OCI-LY1 (cell line): ENCODE data around the gene CNPY2.

Experiments
- H2AFZ ChIP-seq: fragments of 200-600 bp; sonication (generic), shearing (Covaris generic); 2 replicates; pipeline ENCODE4 v1.6.0; 2014; ENCODE audit warnings: antibody characterized with exemption, mild to moderate bottlenecking, low read length
- H3F3A ChIP-seq: fragments of 200-600 bp; sonication (generic), shearing (Covaris generic); 2 replicates; pipeline ENCODE4 v1.6.0; 2014; ENCODE audit warnings: mild to moderate bottlenecking, antibody characterized with exemption, low read length, moderate library complexity; ENCODE audit not compliant: insufficient read depth
- H3K27ac ChIP-seq: fragments of 200-600 bp; sonication (generic); 2 replicates; pipeline ENCODE4 v1.5.1; 2014; ENCODE audit warnings: low read length, mixed run types, mild to moderate bottlenecking, low read depth; ENCODE audit not compliant: poor library complexity, severe bottlenecking
- H3K27me3 ChIP-seq: fragments of 200-600 bp; sonication (generic); 2 replicates; pipeline ENCODE4 v1.6.0; 2014; ENCODE audit warnings: antibody characterized with exemption, mild to moderate bottlenecking, low read length, moderate library complexity; ENCODE audit not compliant: insufficient read depth
- H3K36me3 ChIP-seq: fragments of 200-600 bp; sonication (generic); 2 replicates; pipeline ENCODE4 v1.6.1; 2014; ENCODE audit warnings: mild to moderate bottlenecking, antibody characterized with exemption, low read length, moderate library complexity, mixed read lengths; ENCODE audit not compliant: insufficient read depth
- H3K4me1 ChIP-seq: fragments of 200-600 bp; sonication (generic); 2 replicates; pipeline ENCODE4 v1.5.1; 2014; ENCODE audit warnings: mild to moderate bottlenecking, low read length, moderate library complexity; ENCODE audit not compliant: insufficient read depth, severe bottlenecking
- H3K4me2 ChIP-seq: fragments of 200-600 bp; sonication (generic), shearing (Covaris generic); 2 replicates; pipeline ENCODE4 v1.6.1; 2014; ENCODE audit warnings: low read length
- H3K4me3 ChIP-seq: fragments of 200-600 bp; sonication (generic); 2 replicates; pipeline ENCODE4 v1.5.1; 2014; ENCODE audit warnings: low read length, low read depth, mild to moderate bottlenecking, mixed read lengths; ENCODE audit not compliant: poor library complexity, severe bottlenecking
- H3K79me2 ChIP-seq: fragments of 200-600 bp; shearing (Covaris generic); 2 replicates; pipeline ENCODE4 v1.6.1; 2016; ENCODE audit warnings: mixed run types, low read length, mixed read lengths; ENCODE audit not compliant: insufficient read depth
- H3K9ac ChIP-seq: fragments of 200-600 bp; sonication (generic), shearing (Covaris generic); 2 replicates; pipeline ENCODE4 v1.6.1; 2014; ENCODE audit warnings: mild to moderate bottlenecking, low read length, mixed read lengths
- H3K9me2 ChIP-seq: fragments of 200-600 bp; sonication (generic), shearing (Covaris generic); 2 replicates; pipeline ENCODE4 v1.6.1; 2014; ENCODE audit warnings: low read depth, mild to moderate bottlenecking, low read length, mixed read lengths
- H3K9me3 ChIP-seq: fragments of 200-600 bp; shearing (Covaris generic); 2 replicates; pipeline ENCODE4 v1.6.1; 2014; ENCODE audit warnings: low read length, mixed read lengths
- H4K20me1 ChIP-seq: fragments of 200-600 bp; sonication (generic), shearing (Covaris generic); 2 replicates; pipeline ENCODE4 v1.6.0; 2016; ENCODE audit warnings: mild to moderate bottlenecking, low read length; ENCODE audit not compliant: insufficient read depth
- CTCF ChIP-seq: fragments of 200-600 bp; sonication (generic), shearing (Covaris generic); IDR thresholded peaks from 2 replicates; pipeline ENCODE4 v1.5.1; 2017; ENCODE audit warnings: mild to moderate bottlenecking, antibody characterized with exemption, low read length, moderate library complexity, mixed read lengths
- EZH2 ChIP-seq: fragments of 200-600 bp; sonication (generic), shearing (Covaris generic); IDR thresholded peaks from 2 replicates; pipeline ENCODE4 v1.8.0; 2017; ENCODE audit warnings: borderline replicate concordance, mixed run types, mild to moderate bottlenecking, antibody characterized with exemption, low read length, moderate library complexity, mixed read lengths

Gene CNPY2

GRCh38 chr12:56359851-56360767, 44.3 kb upstream of the CNPY2 start, which contains the start of gene STAT2:
TSS of gene STAT2 (minus strand) at chr12:56360107. CDS start at chr12:56356571, 3,536 bp downstream.
- H3K9me2 ChIP-seq: no peaks in the 10 kb centered on the region

GRCh38 chr12:56358836-56359532, 43.2 kb upstream of the CNPY2 start:
- H3K27me3 ChIP-seq: no peaks in the 10 kb centered on the region
- H3K36me3 ChIP-seq: peaks cover 23% of the 10 kb centered on the region
- H3K4me1 ChIP-seq: peaks cover 24% of the 10 kb centered on the region
- H3K4me2 ChIP-seq: peak overlapping the region; percentile 83
- H4K20me1 ChIP-seq: no peaks in the 10 kb centered on the region
- H3K9ac ChIP-seq: peak overlapping the region; percentile 81
- H2AFZ ChIP-seq: no peak overlapping the region
- H3F3A ChIP-seq: no peaks in the 10 kb centered on the region
- no peaks in the 10 kb centered on the region for H3K9me3 ChIP-seq
- peak overlapping the region; percentile 65 for H3K27ac ChIP-seq
- peak overlapping the region; percentile 84 for H3K4me3 ChIP-seq
- H3K9me2 ChIP-seq: no peaks in the 10 kb centered on the region
- H3K79me2 ChIP-seq: peaks cover 10% of the 10 kb centered on the region
- TF ChIP-seq CTCF (no peak), EZH2 (no peak)

More at GRCh38 chr12:56359851-56360767, 44.3 kb upstream of the CNPY2 start, which contains the start of gene STAT2:
- peak within 1 kb of the TSS; percentile 65 for H3K27ac ChIP-seq
- H3K9me3 ChIP-seq: no peaks in the 10 kb centered on the region
- peaks cover 12% of the 10 kb centered on the region; the same call in 1 of the 2 replicates for H3K36me3 ChIP-seq
- H3K27me3 ChIP-seq: no peaks in the 10 kb centered on the region
- H3K4me1 ChIP-seq: peaks cover 24% of the 10 kb centered on the region
- H4K20me1 ChIP-seq: no peaks in the 10 kb centered on the region
- peak within 1 kb of the TSS; percentile 84 for H3K4me3 ChIP-seq
- peak within 1 kb of the TSS; percentile 83 for H3K4me2 ChIP-seq
- peaks cover 10% of the 10 kb centered on the region for H3K79me2 ChIP-seq
- peak within 1 kb of the TSS; percentile 81 for H3K9ac ChIP-seq
- H2AFZ ChIP-seq: no peak within 1 kb of the TSS
- no peaks in the 10 kb centered on the region for H3F3A ChIP-seq
- TF ChIP-seq EZH2 (no peak), CTCF (no peak)

GRCh38 chr12:56351325-56351724, 35.5 kb upstream of the CNPY2 start:
- no peak for TF ChIP-seq EZH2
- TF ChIP-seq CTCF: no peak

More at GRCh38 chr12:56351325-56351724, 35.5 kb upstream of the CNPY2 start:
- Histone ChIP-seq H3K9me2 (no peaks in the 10 kb centered on the region), H3K79me2 (no peaks in the 10 kb centered on the region), H3K36me3 (peaks cover 80% of the 10 kb centered on the region), H4K20me1 (no peaks in the 10 kb centered on the region), H3K9me3 (no peaks in the 10 kb centered on the region), H2AFZ (no peak overlapping the region), H3K9ac (no peak overlapping the region), H3K4me2 (no peak overlapping the region), H3K4me3 (no peak overlapping the region), H3K4me1 (no peaks in the 10 kb centered on the region), H3F3A (no peaks in the 10 kb centered on the region), H3K27me3 (no peaks in the 10 kb centered on the region), H3K27ac (no peak overlapping the region)
